ENCODE measurements around the gene CLK1. TPM values are rescaled to one million over a fixed set of nuclear protein-coding genes. Genes with fewer than 3 reads are reported as not detected.

The CLK1 gene
- total and polyA plus RNA-seq, 9 of the 15 experiments (the other 6 are each of a cell fraction or from before 2014, with no cell fraction given) = 29.3 to 99.2 (median 47.0) TPM

- TF ChIP-seq MLLT1 (IDR thresholded peaks at IDR 0.05) (no peak), SP1 (CRISPR knock-in tag; IDR thresholded peaks at IDR 0.05) (no peak), ZHX1 (conservative IDR thresholded peaks at IDR 0.05; ENCODE audit: low read length) (no peak), REST (IDR thresholded peaks at IDR 0.05; ENCODE audit: borderline replicate concordance) (no peak), REST (CRISPR knock-in tag; IDR thresholded peaks at IDR 0.05; ENCODE audit: low read depth) (no peak), NR4A1 (CRISPR knock-in tag; IDR thresholded peaks at IDR 0.05) (no peak), NR4A1 (tag; IDR thresholded peaks at IDR 0.05) (no peak), CCNT2 (IDR thresholded peaks at IDR 0.05; ENCODE audit: borderline replicate concordance, extremely low read depth, insufficient read length, low read depth, low read length) (no peak), SIX5 (IDR thresholded peaks at IDR 0.05; ENCODE audit: borderline replicate concordance in 1 of 2, insufficient read depth in 1 of 2, low read depth in 1 of 2, low read length in 2 of 2) (no peak), ZNF140 (CRISPR knock-in tag; IDR thresholded peaks at IDR 0.05) (no peak)
Measured at GRCh38 chr2:200845194-200845593, 19.3 kb downstream of the CLK1 start (continued).

All from K562 (cell line).